GM18858 (cell line): ENCODE measurements around the gene CHST11.
A peak's percentile ranks its signal among the peaks of the same experiment; 100 is the strongest.
"Not testable (repeated sequence)": the region's sequence is repeated elsewhere in the genome, so short reads cannot be mapped to it uniquely, and the experiment has no call there.

Experiments used
- ATAC-seq: cut with Tn5 transposase; IDR thresholded peaks from one replicate; pipeline ENCODE4 v1.9.1; 2021; ENCODE audit not compliant: unreplicated experiment

Gene CHST11

DNA sequence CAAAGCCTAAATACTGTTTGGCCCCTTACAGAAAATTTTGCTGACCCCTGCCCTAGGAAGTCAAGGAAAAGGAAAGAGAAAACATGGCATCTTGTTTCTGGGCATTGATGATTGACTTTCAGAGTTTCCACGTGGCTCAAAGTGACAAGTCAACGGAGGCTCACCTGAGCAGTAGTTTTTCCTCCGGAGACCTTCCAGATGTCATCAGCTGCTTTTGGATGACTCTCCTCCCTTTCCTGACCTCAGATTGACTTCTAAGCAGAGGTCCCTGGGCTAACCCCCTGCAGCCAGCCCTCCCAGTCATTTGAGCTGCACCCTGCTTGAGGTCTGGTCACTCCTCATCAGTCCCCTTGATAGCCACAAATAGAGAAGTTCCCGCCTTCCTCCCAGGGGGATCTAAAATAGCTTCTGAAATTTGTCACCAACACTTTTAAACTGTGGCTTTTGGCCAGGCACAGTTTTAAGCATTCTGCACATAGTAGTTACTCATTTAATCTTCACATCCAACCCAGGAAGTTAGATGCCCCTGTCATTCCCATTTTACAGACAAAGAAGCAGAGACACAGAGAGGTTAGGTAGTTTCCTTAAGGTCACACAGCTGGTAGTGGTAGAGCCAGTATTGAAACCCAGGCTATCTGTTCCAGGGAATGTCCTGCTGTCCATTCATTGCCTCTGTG, 143.4 kb downstream of the CHST11 start:
- ATAC-seq: no peak

DNA sequence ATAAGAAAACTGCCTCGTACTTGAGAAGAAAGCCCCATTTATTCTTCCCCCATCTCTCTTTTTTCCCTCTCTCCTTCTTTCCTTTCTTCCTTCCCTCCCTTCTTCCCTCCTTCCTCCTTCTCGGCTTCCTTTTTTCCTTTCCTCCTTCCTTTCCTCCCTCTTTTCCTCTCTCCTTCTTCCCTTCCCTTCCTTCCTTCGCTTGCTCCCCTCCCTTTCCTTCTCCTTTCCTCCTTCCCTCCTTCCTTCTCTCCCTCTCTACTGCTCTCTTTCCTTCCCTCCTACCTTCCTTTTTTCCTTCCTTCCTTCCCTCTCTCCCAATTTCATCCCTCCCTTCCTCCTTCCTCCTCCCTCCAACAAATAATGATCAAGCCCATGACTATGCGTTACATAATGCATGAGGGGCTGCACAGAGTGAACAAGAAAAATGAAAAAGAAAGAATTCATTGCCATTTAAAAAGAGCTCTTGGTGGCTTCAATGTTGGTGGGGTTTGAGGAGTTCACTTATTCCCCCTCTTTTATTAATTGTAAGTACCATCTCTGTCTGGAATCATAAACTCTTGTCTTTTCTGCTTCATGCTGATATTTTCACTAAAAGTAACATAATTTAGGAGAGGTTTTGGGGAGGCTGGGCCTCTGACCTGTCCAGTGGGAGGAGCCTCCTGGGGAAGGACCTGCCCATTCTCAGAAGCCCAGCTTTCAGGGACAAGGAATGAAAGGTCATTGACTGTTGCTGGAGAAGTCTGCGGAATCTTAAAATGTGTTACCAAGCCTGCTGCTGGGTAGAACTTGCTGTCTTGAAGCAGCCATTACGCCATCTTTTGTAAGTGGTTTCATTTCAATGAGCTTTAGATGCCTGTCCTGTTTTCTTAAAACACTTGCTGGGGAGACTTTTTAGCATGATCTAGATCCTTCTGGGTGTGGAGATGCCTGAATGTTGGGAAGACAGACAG, 144.3 kb downstream of the CHST11 start:
- ATAC-seq: no peak

GRCh38 chr12:104602406-104602805, 145.7 kb downstream of the CHST11 start:
- no peak for ATAC-seq

DNA sequence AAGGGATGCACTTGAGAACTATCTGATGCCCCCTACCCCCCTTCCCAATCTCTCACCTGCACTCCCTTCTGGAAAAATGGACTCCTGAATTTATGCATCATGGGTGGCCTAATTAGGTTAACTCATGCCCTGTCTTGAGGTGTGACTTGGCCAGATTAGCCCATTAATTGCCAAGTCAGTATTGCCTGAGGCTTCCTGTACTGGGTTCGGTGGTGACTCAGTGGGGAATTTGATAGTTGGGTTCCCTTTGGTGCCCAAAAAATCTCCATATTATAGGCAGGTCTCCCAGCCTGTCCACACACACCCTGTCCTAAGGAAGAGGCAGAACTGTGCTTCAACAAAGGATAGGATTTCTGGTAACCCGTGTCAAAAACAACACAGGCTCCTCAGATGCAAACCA, 146.1 kb downstream of the CHST11 start:
- no peak for ATAC-seq

- ATAC-seq: no peak
Measured at GRCh38 chr12:104603545-104603973, 146.8 kb downstream of the CHST11 start.

DNA sequence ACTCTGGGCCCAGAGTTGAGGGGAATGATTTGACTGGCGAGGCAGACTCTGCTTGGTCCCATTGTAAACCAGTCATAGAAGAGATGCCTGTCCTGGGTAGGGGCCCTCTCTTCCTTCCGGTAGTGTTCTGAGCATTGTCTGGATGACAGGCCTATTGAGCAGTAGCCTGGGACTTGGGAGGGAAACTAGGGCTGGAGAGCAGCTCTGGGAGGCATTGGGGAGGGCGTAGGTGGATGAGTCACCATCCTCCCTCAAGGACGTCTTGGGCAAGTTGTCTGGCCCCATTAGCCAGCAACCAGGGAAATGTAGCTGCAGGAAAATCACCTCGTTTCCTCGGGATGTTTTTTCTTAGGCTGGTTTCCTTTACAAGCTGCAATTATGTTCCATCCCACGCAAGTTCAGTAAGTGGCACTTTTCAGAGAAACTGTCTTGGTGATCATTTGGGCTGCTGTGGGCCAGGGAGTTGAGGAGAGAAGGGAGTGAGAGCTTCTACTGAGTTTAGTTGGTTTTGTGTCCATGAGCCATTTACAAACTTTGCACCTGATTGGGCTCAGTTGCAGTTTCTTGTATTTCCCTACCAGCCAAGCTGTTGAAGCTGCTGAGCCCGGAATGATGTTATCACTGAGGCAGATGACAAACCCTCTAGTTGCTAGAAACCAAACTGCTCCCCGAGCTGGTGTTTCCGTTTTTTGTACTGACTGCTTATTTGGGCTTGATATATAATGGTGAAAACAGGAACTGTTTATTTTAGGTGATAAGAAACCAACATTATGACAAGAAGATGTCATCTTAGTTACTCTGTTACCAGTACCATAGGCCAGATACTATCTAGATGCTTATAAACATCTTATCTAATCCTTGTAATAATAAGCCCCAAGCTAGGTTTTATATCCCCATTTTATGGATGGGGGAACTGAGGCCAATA, 147.6 kb downstream of the CHST11 start:
- peak; percentile 82 for ATAC-seq

GRCh38 chr12:104604995-104605675, 148.4 kb downstream of the CHST11 start:
- ATAC-seq: no peak

- no peak for ATAC-seq
Measured at GRCh38 chr12:104605685-104606084, 148.9 kb downstream of the CHST11 start.

DNA sequence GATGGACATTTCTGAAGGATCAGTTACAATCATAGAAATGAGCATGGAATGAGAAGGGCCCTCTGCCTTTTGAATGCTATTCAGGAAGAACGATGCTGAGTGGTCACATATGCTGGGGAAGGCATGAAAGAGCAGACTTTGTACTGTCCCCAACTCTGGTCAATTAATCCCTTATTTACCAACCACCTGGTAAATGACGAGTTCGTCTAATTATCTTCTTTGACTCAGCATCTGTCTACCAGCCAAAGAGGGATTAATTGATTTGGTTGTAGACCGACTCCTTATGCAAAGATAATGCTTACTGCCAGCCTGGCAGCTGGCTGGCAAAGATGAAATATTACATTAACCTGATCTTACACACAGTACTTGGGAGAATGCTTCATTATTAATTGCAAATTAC, 152.2 kb downstream of the CHST11 start:
- no peak for ATAC-seq

DNA sequence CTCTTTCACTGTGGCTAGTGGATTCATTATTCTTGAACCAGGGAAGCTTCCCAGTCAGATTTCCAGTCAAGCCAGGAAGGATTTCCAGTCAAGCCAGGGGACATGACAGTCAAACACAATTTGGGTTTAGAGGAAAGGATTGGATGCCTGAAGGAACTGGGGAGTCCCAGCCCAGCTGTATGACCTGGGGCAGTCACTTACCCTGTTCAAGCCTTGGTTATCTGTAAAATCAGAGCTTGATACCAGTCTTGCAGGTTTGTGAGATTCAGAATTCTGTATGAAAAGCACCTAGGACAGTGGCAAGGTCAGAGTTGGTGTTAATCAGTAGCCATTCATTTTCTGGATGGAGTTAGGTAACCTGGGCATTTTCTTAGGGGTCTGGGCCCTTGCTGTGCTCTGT, 152.7 kb downstream of the CHST11 start:
- ATAC-seq: no peak

DNA sequence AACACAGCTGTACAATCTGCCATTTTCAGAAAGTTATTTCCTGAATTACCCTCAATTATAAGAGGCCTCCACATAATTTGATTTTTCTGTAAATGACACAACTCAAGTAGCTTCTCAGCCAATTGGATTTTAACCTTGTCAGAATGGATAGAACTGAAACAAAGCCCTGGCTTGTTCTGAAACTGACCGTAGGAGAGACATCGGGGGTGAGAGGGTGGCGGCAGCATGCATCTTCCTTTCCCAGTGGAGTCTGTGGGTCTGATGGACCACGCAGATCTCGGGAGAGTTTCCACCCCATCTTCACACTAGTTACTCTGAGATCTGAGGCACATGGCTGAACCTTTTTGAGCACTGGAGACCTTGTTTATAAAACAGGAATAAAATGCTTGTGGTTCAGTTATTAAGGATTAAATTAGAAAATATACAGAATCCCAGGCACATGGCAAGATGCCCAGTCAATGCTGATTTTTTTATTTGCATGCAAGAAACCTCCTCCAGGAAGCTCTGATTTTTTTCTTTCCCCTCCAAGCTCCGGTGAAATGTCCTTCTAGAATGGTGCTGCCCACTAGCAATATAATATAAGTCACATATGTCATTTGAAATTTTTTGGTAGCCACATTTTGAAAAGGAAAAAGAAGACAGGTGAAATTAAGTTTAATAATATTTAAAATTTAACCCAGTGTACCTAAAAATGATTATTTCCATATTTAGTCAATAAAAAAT, 153.9 kb downstream of the CHST11 start:
- ATAC-seq: no peak

DNA sequence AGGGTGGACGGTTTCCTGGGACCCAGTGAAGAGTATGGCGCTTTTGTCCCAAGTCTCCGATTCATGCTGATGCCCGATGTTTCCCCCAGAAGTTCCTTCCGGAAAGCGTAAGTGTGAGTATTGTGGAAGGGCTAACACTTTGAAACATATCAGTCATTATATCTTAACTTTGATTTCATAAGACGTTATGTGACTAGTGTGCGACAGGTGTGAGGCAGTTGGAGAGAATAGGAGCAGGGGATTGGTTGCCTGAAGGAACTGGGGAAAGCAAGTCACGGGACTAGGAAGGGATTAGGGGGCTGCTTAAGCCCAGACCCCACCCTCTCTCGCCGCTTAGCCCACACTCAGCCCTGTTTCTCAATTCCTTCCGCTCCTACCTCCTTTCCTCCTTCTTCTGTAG, 154.9 kb downstream of the CHST11 start:
- no peak for ATAC-seq

DNA sequence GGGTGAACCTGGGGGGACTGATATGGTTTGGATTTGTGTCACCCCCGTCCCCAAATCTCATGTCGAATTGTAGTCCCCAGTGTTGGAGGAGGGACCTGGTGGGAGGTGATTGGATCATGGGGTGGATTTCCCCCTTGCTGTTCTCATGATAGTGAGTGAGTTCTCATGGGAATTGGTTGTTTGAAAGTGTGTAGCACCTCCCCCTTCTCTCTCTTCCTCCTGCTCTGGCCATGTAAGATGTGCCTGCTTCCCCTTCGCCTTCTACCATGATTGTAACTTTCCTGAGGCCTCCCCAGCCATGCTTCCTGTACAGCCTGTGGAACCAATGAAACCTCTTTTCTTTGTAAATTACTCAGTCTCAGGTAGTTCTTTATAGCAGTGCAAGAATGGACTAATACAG, 156.6 kb downstream of the CHST11 start:
- ATAC-seq: not testable (repeated sequence)

- ATAC-seq: no peak
Measured at GRCh38 chr12:104615048-104615561, 158.4 kb downstream of the CHST11 start.

GRCh38 chr12:104618691-104619090, 161.9 kb downstream of the CHST11 start:
- no peak for ATAC-seq

DNA sequence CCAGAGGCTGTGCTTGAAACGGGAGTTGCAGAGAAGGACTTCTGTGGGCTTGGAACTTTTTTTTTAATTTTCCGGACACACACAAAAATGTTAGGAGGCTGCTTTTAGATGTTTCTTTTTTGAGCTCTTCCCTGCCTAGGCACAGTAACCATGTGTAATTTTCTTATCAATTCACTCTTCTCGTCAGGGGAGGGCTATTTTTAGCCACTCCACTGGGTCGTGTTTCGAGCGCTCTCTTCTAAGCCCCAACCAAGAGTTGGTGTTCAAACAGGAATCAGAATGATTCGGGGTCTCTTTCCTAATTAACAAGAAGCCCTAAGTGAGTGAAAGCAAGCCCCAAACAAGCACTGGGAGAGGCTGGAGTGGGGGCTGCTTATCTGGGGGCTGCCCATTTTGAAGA, 162.6 kb downstream of the CHST11 start:
- ATAC-seq: no peak

- no peak for ATAC-seq
Measured at GRCh38 chr12:104620837-104621531, 164.2 kb downstream of the CHST11 start.

GRCh38 chr12:104622928-104623327, 166.2 kb downstream of the CHST11 start:
- ATAC-seq: no peak

GRCh38 chr12:104623883-104624282, 167.1 kb downstream of the CHST11 start:
- ATAC-seq: no peak
